ENCODE data around the gene IFT122. TPM values are rescaled to one million over a fixed set of nuclear protein-coding genes. Genes with fewer than 3 reads are reported as not detected.

The IFT122 gene
- total RNA-seq, 1 donor from 2014 or later = 20.6 TPM

GRCh38 chr3:129558081-129558771, 118.2 kb downstream of the IFT122 start:
- Mint-ChIP-seq H3K4me3 (ENCODE audit: unreplicated experiment) (no peak overlapping the region), H3K27me3 (ENCODE audit: unreplicated experiment) (peaks cover 2% of the 10 kb centered on the region)

GRCh38 chr3:129558772-129559564, 118.9 kb downstream of the IFT122 start:
- Mint-ChIP-seq H3K4me1 (ENCODE audit: low read depth, unreplicated experiment) (peaks cover 31% of the 10 kb centered on the region), H3K9me3 (ENCODE audit: unreplicated experiment) (peaks cover 4% of the 10 kb centered on the region), H3K27ac (ENCODE audit: unreplicated experiment) (no peak overlapping the region), H3K27me3 (ENCODE audit: unreplicated experiment) (peaks cover 4% of the 10 kb centered on the region), H3K4me3 (ENCODE audit: unreplicated experiment) (no peak overlapping the region), H3K36me3 (ENCODE audit: unreplicated experiment) (peaks cover 5% of the 10 kb centered on the region)
- no peak for TF ChIP-seq CTCF (IDR thresholded peaks at IDR 0.05; ENCODE audit: partially characterized antibody, unreplicated experiment)
- no peak for DNase-seq

More at GRCh38 chr3:129558081-129558771, 118.2 kb downstream of the IFT122 start:
- no peak for TF ChIP-seq CTCF (IDR thresholded peaks at IDR 0.05; ENCODE audit: partially characterized antibody, unreplicated experiment)
- Mint-ChIP-seq H3K9me3 (ENCODE audit: unreplicated experiment) (peaks cover 4% of the 10 kb centered on the region), H3K27ac (ENCODE audit: unreplicated experiment) (no peak overlapping the region), H3K4me1 (ENCODE audit: low read depth, unreplicated experiment) (peaks cover 37% of the 10 kb centered on the region), H3K36me3 (ENCODE audit: unreplicated experiment) (peaks cover 5% of the 10 kb centered on the region)
- DNase-seq = no peak

GRCh38 chr3:129559565-129560079, 119.6 kb downstream of the IFT122 start:
- Mint-ChIP-seq H3K4me3 (ENCODE audit: unreplicated experiment) (no peak overlapping the region), H3K36me3 (ENCODE audit: unreplicated experiment) (peaks cover 5% of the 10 kb centered on the region), H3K4me1 (ENCODE audit: low read depth, unreplicated experiment) (peaks cover 25% of the 10 kb centered on the region), H3K27me3 (ENCODE audit: unreplicated experiment) (peaks cover 4% of the 10 kb centered on the region), H3K9me3 (ENCODE audit: unreplicated experiment) (peaks cover 4% of the 10 kb centered on the region), H3K27ac (ENCODE audit: unreplicated experiment) (no peak overlapping the region)
- no peak for DNase-seq
- TF ChIP-seq CTCF (IDR thresholded peaks at IDR 0.05; ENCODE audit: partially characterized antibody, unreplicated experiment) = no peak

GRCh38 chr3:129560269-129560787, 120.3 kb downstream of the IFT122 start:
- TF ChIP-seq CTCF (IDR thresholded peaks at IDR 0.05; ENCODE audit: partially characterized antibody, unreplicated experiment) = no peak
- H3K36me3 Mint-ChIP-seq (ENCODE audit: unreplicated experiment) = peaks cover 5% of the 10 kb centered on the region
- peak overlapping the region; percentile 72 for H3K27ac Mint-ChIP-seq (ENCODE audit: unreplicated experiment)
- peak overlapping the region; percentile 50 for H3K4me3 Mint-ChIP-seq (ENCODE audit: unreplicated experiment)
- peaks cover 4% of the 10 kb centered on the region for H3K27me3 Mint-ChIP-seq (ENCODE audit: unreplicated experiment)
- H3K9me3 Mint-ChIP-seq (ENCODE audit: unreplicated experiment) = peaks cover 4% of the 10 kb centered on the region
- no peak for DNase-seq
- peaks cover 23% of the 10 kb centered on the region for H3K4me1 Mint-ChIP-seq (ENCODE audit: low read depth, unreplicated experiment)

All from glutamatergic neuron (in vitro differentiated cells).